Measurements from ENCODE around the gene CPED1.
"Not testable (repeated sequence)": the region's sequence is repeated elsewhere in the genome, so short reads cannot be mapped to it uniquely, and the experiment has no call there.

CPED1 gene

DNA sequence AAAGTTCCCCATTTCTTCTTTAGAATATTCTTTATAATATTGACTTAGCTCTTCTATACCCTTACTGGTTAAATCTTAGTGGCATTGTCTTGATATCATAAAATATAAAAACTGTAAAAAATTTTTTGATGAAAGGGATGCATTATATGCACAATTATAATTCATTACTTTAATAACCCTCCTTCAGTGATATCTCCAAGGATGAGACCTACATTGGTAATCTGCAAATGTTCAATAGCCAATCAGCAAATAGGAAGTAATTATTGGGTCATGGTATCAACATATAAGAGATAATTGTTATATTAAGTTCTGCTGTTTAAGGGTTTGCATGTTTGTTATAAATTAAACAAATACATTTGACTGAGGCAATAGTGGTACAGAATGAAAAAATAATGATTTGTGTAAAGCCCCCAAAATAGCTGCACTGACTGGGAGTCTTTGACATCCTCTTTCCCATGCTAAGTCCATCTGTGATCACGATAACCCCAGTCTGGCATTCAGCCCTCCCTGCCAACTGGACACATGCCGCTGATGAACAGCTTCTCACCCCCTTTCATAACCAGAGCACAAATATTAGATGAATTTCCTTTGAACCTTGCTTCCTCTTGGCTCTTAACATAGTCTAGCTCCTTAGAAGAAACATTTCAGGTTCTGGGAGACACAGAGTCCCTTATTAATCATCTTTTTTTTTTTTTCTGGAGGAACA is 169.5 kb downstream of the CPED1 start:
- no peak for DNase-seq

DNA sequence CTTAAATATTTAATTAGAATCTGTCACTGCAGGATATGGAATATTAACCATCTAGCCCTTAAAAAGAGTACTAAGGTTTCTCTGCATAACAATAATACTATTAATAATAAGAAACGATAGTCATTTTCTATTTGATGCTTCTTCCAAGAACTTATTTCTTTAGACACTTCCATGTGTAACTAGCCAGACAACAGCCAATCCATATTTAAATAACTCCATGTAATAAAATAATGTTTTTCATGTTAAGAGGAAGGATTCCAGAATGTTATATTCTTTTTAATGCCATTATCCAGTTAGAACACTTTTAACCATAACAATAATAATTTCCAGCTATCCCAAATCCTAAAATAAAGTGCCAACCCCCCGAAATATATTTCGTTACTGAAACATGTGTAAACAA is 170.2 kb downstream of the CPED1 start:
- DNase-seq, result no peak

DNA sequence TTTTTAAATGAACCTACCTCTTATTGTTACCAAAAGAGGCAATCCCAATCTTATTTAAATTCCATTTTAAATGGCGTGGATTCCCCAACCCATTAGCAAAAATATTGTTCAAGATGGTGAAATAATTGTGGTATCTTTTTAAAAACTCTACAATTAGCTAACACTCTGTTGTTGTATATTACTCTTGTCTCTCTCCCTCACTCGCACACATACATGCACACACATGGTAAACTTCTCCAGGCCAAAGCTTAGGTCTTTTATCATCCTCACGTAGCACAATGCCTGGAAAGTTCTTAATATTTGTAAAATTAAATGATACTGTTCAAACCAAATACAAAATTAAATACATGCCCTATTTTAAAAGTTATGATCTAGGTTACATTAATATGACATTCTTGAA is 171.0 kb downstream of the CPED1 start:
- DNase-seq, result no peak

DNA sequence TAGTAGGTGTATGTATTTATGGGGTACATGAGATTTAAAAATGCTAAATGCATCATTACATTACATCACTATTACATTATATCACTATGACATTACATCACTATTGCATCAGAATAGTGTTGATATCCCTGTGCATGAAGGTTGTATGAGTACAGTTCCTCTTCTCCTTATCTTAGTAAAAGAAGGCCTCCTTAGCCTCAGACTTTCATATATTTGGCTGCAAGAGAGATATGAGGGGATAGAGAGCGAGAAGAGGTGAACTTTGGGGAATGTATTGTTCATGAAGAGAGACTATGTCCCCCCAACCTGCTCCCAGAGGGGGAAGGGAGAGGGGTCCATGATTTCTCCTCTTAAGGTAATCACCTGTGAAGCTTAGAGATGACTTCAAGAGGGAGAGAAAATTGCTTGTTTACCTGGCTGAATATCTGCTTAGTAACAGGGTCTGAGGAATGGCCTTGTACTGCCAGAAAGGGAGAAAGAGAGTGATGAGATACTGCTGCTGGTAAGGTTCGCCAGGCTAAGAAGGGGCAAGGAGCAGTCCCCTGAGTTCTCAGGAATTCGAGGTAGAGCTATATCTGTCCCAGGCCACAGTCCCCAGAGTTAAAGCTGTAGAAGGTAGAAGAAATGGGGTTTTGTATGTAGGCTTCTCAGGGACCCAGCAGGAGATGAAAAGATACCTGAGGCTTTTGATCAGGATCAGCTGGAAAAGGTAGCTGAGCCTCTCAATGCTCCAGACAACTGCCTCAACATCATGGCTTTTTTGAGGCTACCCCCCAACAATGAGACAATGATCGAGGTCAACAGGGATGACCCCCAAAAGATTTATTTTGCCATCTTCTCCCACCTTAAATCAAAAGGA is 171.9 kb downstream of the CPED1 start:
- DNase-seq, result no peak

DNA sequence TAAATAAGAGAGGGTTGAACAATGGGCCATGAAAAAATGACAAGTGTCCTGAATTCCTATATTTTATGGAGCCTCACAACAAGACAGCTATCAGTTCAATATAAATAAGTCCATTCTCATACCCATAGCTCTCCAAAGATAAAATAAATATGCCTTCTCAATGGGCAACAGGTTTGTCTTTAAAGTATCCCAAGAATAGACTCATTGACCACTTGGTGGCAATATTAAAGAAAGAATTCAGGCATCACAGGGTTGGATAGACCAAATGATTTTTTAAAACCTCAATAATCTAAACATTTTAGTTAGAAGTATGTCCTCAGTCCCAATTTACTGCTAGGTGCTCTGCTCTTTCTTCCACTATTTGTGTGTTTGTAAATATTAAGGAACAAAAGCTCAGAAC is 175.2 kb downstream of the CPED1 start:
- DNase-seq, result peak; percentile 17

- DNase-seq, result no peak
These were observed 175.7 kb downstream of the CPED1 start for GRCh38 chr7:121164247-121164646.

DNA sequence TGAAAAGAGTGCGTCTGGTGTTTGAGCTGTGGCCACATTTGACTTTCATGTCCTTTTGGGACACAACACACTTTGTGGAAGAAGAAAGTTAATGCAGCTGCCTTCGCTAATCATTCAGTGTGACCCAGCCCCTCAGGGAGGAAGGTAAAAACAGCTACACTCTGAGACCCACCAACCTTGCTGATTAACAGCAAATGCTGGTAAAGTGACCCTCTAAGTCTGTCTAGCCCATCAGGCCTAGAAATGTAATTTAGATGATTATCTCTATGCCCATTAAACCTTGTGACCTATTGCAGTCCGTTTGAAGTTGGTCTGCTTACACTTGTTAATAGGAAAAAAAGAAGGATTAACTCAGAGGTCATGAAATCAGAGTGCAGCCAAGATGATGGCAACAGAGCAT is 178.4 kb downstream of the CPED1 start:
- no peak for DNase-seq

- DNase-seq, result no peak
These were observed 179.5 kb downstream of the CPED1 start for GRCh38 chr7:121167971-121168370.

GRCh38 chr7:121169469-121169868 is 181.0 kb downstream of the CPED1 start:
- DNase-seq, result no peak

DNA sequence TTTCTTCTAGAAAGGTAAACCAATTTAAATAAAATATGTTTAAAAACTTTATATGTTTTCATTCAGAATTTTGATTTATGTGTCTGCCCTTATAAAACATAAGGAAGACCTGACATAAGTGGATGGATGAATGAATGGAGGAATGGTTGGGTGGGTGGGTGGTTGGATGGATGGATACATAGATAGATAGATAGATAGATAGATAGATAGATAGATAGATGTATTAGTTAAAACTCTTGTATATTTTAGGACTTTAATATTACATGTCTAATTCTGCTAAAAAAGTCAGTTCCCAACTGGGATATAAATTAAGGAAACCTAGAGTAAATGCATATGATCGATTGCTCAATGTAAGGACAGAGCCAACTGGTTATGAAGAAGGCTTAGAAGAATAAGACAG is 184.0 kb downstream of the CPED1 start:
- DNase-seq, result no peak

DNA sequence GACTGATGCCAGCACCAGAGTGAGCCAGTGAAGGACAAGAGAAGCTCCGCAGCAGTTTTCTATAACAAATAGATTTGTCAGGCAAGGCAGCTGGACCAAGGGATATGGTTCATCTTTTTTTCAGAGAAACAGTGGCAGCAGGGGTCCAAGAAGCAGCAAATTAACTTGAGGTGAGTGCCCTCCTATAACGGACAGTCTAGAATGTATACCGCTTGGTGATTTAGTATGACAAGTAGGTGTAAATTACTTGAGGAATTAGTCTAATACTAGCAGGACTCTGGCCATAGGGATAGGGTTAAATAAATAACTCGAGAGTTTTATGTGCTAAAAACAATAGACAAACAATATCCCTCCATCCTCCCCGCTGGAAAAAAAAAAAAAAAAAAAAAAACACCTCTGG is 187.3 kb downstream of the CPED1 start:
- no peak for DNase-seq

- no peak for DNase-seq
These were observed 189.9 kb downstream of the CPED1 start for GRCh38 chr7:121178452-121178851.

GRCh38 chr7:121178869-121179497 is 190.5 kb downstream of the CPED1 start:
- no peak for DNase-seq

DNA sequence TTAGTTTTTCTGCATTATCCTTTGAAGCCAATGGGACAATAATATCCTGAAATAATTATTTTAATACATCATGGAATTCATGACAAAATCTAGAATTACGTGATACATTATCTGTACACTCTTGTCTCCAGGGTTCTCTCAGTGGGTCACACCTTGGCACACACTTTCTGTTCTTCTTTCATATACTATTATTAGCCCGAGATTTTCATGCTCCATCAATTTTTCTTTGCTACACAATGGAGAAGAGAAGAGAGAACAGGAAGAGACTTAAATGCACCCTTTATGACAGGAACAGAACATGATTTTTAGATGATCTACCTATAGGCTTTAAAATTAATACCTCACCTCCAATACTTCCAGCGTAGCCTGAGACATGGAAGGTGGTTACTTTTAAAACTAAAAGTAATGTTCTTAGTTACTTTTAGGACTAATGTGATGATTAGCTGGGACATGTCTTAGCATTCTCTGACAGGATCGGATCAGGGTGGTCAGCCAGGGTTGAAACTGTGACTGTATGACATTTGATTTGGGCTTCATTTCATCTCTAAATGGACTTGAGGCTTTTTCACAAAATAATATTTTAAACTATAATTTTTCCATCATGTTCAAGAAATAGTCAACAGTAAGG is 192.0 kb downstream of the CPED1 start:
- no peak for DNase-seq

- DNase-seq, result no peak
These were observed 192.8 kb downstream of the CPED1 start for GRCh38 chr7:121181357-121181756.

GRCh38 chr7:121182281-121182680 is 193.8 kb downstream of the CPED1 start:
- no peak for DNase-seq

DNA sequence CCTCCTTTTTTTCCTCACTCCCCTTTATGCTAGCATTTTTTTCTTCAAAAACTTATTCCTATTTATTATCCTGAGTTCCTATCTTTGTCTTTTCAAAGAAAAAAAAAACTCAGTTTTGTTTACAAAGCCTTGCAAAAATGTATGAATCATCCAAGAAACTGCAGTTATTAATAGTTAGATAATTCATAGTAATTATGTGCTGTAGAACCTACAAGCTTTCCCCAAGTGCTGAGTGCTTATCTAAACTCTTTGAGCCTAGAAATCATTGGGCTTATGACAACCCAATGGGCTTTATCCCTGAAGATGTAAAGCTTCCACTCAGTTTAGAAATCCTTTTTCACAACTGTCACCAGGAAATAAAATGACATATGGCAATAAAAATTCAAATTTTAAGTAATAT is 194.4 kb downstream of the CPED1 start:
- no peak for DNase-seq

DNA sequence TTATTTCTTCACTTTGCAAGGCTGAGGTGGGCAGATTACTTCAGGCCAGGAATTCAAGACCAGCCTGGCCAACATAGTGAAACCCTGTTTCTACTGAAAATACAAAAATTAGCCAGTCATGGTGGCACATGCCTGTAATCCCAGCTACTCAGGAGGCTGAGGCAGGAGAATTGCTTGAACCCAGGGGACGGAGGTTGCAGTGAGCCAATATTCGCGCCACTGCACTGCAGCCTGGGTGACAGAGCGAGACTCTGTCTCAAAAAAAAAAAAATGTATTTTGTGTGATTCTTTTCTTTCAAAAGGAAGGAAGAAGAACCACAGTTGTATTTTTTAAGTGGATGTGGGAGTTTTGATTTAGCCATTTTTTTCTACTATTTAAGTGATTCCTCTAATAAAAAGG is 195.4 kb downstream of the CPED1 start:
- DNase-seq, result not testable (repeated sequence)

DNA sequence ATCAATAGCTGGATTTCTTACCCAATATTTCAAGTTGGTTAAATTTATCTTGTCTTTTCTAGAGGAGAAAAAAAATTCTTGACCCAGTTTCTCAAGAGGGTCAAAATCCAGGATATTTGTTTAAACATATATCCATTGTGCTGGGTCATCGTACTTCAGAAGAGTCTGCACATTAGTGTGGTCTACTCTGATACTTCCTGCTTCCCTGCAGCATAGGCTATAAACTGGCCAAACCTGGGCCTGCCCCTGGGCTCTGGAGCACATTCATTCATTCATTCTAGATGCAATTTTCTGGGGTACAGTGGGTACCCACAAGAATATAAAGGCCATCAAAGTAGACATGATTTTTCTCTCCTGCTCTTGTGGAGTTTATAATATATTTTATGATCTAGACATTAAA is 198.2 kb downstream of the CPED1 start:
- DNase-seq, result no peak

DNA sequence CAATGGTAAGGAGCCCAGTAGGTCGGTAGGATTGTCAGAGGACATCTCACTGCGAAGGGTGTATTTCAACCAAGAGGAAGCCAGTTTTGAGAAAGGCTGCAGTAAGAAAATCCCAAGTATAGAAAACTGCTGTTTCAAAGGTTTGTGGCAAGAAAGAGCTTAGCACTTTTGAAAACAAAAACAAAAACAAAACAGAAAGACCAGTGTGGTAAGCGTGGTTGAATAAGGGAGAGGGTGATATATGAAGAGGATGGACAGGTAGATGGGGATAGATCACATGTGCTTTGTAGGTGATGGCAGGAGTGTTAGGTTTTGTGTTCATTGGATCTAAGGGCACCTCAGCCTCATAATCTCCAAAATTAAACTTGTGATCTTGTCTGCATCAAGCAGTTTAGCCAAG is 198.7 kb downstream of the CPED1 start:
- DNase-seq, result no peak

DNA sequence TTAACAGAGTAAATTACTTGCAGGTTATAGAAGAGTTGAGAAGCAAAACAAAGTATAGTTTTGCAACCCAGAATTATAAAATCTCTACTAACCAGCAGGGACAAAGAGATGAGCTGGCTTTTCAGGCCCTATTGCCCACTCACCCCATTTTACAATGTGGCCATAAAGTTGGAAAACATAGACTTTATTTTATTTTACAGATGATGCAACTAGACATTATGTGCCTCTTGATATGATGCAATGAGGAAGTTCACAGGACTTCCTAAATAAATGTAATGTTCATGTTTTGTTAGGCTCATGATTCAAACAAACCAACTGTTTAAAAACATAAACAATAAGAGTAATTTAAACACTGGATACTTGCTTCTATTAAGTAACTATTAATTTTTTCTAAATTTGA is 199.2 kb downstream of the CPED1 start:
- peak; percentile 14 for DNase-seq

GRCh38 chr7:121192834-121193233 is 204.3 kb downstream of the CPED1 start:
- peak; percentile 77 for DNase-seq

DNA sequence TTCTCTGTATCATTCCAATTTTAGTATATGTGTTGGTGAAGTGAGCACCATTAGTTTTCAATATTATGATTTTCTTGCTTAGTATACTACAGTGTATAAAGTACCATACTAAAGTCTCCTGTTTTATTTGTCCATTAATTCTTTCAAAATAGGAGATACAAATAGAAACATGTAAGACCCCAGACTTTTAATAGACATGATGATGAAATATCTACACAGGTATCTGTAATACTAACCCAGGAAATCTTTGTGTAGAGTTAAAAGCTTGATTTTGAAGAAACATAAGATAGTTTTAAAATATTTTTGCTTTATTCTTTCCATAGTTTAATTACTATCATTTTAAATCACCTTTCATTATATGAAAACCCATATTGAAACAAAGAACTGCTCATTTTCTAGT is 206.5 kb downstream of the CPED1 start:
- DNase-seq, result no peak

- DNase-seq, result peak; percentile 52
These were observed 207.4 kb downstream of the CPED1 start for GRCh38 chr7:121195874-121196273.
